Stomach (tissue), 4 donors: ENCODE results near the gene ZNF573.

Experiments
- EP300 ChIP-seq: sonication (generic); formaldehyde crosslinking; IDR thresholded peaks from one replicate; pipeline ENCODE4 v1.6.1; 2017; ENCODE audit warnings: antibody characterized with exemption
- POLR2A ChIP-seq, 4 donors: fragments of 450-650 bp; IDR thresholded peaks; one replicate each; pipeline ENCODE4 v1.6.1; 2016; ENCODE audit warnings: antibody characterized with exemption in 4 of 4, control low read depth in 2 of 4, mild to moderate bottlenecking in 1 of 4, moderate library complexity in 1 of 4
- POLR2AphosphoS5 ChIP-seq, 3 donors: sonication (generic); formaldehyde crosslinking; IDR thresholded peaks; one replicate each; pipeline ENCODE4 v1.6.1; 2016; ENCODE audit warnings: antibody characterized with exemption in 3 of 3
- TF ChIP-seq, protein P1 (sequence below), 7 experiments: fragments of 450-650 bp in 4 of 7; fragments of 200-600 bp in 3 of 7; sonication (generic) in 3 of 7; IDR thresholded peaks; one replicate each; pipeline ENCODE4 v1.5.1; 2016 to 2019; ENCODE audit warnings: antibody characterized with exemption in 7 of 7, control low read depth in 2 of 7, mild to moderate bottlenecking in 1 of 7

DNA sequence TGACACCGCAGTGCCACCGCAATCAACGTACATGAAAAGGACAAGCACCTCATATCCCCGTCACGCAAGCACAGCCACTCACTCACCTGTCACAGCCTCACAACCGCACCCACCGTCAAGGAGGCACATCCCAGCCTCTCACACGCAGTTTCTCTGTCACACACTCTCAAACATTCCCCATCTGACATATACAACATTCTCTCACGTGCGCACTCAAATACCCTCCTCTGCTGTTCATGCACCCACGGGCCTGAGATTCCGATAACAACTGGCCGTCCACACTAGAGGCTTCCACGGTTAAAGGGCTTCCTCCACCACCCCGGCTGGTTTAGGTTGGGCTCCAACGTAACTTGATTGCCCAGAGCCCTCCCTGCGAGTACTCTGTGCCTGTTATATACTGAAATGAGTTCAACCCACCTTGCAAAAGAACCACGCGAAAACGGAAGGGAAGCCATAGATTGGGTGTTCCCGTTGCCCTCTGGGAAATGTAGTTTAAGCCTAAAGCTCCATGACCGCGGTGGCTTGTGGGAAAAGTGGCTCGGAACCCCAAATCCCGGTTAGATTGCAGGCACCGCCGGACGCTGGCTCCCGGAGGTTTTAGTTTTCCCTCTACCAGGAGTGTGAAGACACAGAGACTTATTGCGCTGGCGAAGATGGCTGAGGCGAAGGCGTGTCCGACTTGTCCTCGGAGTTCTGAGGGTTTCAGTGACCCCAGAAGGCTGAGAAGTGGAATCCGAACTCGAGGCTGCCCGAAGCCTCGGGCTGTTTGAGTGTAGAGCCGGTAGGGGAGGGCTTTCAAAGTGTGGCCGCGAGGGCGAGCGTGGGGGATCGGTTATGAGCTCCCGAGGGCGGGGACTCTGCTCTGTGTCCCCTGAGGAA lies at the start of gene ZNF573:
- TF ChIP-seq, protein P1, sequence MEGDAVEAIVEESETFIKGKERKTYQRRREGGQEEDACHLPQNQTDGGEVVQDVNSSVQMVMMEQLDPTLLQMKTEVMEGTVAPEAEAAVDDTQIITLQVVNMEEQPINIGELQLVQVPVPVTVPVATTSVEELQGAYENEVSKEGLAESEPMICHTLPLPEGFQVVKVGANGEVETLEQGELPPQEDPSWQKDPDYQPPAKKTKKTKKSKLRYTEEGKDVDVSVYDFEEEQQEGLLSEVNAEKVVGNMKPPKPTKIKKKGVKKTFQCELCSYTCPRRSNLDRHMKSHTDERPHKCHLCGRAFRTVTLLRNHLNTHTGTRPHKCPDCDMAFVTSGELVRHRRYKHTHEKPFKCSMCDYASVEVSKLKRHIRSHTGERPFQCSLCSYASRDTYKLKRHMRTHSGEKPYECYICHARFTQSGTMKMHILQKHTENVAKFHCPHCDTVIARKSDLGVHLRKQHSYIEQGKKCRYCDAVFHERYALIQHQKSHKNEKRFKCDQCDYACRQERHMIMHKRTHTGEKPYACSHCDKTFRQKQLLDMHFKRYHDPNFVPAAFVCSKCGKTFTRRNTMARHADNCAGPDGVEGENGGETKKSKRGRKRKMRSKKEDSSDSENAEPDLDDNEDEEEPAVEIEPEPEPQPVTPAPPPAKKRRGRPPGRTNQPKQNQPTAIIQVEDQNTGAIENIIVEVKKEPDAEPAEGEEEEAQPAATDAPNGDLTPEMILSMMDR (IDR thresholded peaks at IDR 0.05): peak in 2 of 7 experiments; percentile 12 to 39
- TF ChIP-seq EP300 (no peak), POLR2A (IDR thresholded peaks at IDR 0.05) (no peak), POLR2AphosphoS5 (IDR thresholded peaks at IDR 0.05) (peak; percentile 58 to 88 (median 78))
